GM19372 (cell line): ENCODE results near the gene CD300LB.
"Not testable (repeated sequence)": the region's sequence is repeated elsewhere in the genome, so short reads cannot be mapped to it uniquely, and the experiment has no call there.

Experiments
- ATAC-seq: cut with Tn5 transposase; IDR thresholded peaks from one replicate; pipeline ENCODE4 v1.9.1; 2021; ENCODE audit warnings: mild to moderate bottlenecking, low read depth, moderate library complexity; ENCODE audit not compliant: unreplicated experiment

CD300LB gene

DNA sequence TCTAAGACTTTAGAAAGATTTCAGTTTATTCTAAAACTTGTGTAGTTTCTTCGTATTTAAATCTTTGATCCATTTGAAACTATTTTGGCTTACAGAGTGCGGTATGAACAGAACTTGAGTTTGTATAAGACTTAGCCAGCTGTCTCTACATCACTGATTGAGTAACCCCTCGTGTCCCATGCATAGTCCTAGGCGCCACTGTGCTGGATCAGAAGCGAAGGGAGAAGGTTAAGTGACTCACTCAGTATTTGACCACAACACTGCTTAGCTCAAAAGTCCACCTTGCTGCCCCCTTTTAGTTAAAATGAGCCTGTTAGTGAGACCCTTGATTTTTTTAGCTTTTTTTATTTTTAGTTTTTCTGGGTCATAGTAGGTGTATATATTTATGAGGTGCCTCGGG lies 28.4 kb downstream of the CD300LB start:
- ATAC-seq, result no peak

DNA sequence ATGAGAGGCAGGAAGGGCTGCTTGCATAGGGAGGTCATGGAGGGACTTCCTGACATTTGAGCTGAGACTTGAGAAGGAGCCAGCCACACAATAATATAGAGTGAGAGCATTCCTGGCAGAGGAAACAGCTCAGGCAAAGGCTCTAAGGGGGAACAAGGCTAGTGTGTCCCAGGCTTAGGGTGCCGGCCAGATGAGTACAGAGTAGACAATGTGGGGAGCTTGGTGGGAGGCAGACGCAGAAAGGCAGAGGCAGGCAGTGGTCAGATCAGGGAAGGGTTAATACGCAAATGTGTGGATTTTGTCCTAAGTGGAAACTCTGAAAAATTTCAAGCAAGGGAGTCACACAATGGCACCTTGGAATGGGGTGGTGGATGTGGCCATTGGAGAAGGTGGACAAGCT lies 31.3 kb downstream of the CD300LB start:
- ATAC-seq, result no peak

- ATAC-seq, result no peak
Observed at GRCh38 chr17:74497471-74497870, 33.8 kb downstream of the CD300LB start.

- no peak for ATAC-seq
Observed at GRCh38 chr17:74493331-74493833, 37.9 kb downstream of the CD300LB start.

GRCh38 chr17:74491626-74492025 lies 39.6 kb downstream of the CD300LB start:
- ATAC-seq, result no peak

DNA sequence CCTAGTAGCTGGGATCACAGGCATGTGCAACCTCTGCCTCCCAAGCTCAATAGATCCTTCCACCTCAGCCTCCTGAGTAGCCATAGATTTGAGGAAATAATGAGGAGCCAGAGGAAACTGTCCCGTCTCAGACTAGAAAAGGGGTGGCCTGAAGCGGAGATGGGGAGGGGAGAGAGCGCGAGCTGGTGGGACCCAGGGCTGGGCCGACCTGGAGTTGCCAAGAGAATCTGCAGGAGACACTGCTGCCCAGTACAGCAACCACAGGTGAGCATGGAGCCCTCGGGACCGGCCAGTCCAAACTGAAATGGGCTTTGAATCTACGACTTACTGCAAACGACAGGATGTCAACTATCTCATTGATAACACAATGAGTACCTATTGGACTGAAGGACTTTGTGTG lies 40.6 kb downstream of the CD300LB start:
- no peak for ATAC-seq

- ATAC-seq, result not testable (repeated sequence)
Observed at GRCh38 chr17:74488276-74488675, 43.0 kb downstream of the CD300LB start.

GRCh38 chr17:74485841-74486240 lies 45.4 kb downstream of the CD300LB start:
- no peak for ATAC-seq

DNA sequence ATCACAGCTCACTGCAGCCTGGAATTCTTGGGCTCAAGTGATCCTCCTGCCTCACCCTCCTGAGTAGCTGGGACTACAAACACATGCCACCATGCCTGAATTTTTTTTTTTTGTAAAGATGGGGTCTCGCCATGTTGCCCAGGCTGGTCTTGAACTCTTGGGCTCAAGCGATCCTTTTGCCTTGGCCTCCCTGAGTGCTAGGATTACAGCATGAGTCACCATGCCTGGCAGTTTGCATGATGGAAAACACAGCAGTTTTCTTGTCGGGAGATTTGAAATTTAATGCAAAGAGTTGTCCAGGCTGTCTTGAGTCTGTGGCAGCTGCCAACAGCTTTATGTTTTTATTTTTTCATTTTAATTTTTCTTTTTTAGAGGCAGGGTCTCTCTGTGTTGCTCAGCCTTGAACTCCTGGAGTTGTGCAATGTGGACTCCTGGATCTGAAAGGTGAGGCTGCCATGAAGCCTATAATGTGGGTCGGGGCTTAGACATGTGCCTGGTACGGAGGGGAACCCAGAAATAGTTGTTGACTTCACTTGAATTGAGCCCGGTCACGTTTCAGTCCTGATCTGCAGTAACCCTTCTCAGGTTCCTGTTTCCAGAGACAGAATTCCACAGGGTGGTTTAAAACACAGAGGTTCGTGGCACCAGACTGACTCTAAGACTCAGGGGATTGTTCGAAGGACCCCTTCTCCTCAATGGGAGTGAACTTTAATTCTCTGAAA lies 46.1 kb downstream of the CD300LB start:
- no peak for ATAC-seq

DNA sequence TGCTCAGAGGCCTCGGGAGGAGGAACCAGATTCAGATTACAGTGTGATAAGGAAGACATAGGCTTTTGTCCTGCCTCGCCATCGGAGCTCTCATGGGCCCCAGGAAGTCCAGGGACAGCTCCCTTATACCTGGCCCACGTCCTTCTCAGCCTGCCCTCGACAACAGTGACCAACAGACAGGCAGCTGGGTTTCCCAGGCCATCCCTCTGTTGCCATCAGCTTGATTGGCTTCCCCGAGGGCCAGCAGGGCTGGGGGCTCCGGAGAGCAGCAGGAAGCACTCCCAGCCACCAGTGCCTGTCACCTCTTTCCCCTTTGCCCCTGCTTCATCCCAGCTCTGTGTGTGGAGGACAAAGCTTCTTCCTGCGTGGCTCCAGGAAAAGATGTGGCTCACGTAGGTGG lies 47.2 kb downstream of the CD300LB start:
- no peak for ATAC-seq

DNA sequence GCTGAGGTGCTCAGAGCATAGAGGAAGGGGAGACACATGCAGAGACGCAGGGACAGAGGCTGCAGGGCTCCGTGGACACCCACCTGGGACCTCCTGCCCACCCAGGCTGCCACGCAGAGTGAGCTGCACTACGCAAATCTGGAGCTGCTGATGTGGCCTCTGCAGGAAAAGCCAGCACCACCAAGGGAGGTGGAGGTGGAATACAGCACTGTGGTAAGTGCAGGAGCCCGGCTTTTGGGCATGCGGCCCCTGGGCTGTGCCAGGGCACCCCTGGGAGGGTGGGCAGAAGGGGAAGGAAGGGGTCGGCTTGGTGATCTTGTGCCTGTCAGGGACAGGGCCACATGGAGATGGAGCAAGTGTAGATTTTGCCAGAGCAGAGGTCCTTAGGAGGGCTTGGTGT lies 49.7 kb downstream of the CD300LB start:
- no peak for ATAC-seq

- ATAC-seq, result no peak
Observed at GRCh38 chr17:74480290-74480689, 51.0 kb downstream of the CD300LB start.

GRCh38 chr17:74478420-74479100 lies 52.7 kb downstream of the CD300LB start:
- ATAC-seq, result no peak

- no peak for ATAC-seq
Observed at GRCh38 chr17:74477411-74477810, 53.9 kb downstream of the CD300LB start.

GRCh38 chr17:74475189-74475588 lies 56.1 kb downstream of the CD300LB start:
- no peak for ATAC-seq

DNA sequence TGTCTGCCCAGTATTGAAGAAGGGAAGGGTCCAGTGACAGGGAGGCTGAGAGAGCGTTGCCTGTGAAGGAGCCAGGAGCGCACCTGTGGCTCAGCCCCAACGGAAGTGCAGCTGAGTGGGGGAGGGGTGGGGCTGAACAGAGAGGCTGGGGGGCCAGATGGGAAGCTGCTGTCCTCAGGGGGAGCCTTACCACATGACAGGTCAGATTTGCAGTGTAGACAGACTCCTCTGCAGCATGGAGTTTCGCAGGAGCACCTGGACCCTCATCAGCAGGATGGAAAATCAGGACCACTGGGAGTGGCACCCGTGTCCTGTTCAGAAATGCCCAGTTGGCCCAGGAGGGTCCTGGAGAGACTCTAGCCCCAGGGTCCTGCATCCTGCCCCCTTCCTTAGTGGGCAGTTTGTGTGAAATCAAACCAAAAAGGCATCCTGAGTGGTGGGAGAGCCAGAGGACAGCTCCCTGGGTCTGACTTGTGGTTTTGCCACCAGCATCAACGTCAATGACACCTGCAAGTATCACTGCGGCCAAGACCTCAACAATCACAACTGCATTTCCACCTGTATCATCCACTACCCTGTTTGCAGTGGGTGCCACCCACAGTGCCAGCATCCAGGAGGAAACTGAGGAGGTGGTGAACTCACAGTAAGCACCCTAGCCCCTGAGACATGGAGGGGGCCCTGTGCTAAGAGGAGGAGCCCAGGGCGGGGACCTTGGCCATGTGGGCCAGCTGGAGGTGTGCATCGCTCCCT lies 57.1 kb downstream of the CD300LB start:
- no peak for ATAC-seq

DNA sequence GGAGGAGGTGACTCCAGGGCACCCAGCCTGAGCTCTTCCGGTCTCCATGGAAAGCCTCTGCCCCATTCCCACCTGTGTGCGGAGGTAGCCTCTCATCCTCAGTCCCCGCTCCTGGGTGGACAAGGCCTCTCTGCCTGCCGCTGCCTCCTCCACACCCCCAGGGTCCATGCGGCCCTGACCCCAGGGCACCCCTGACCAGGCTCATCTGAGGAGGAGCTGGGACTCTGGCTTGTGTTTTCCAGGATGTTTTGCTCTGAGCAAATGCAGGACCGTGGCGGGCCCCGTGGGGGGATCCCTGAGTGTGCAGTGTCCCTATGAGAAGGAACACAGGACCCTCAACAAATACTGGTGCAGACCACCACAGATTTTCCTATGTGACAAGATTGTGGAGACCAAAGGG lies 58.0 kb downstream of the CD300LB start:
- ATAC-seq, result no peak

- no peak for ATAC-seq
Observed at GRCh38 chr17:74472890-74473289, 58.4 kb downstream of the CD300LB start.

DNA sequence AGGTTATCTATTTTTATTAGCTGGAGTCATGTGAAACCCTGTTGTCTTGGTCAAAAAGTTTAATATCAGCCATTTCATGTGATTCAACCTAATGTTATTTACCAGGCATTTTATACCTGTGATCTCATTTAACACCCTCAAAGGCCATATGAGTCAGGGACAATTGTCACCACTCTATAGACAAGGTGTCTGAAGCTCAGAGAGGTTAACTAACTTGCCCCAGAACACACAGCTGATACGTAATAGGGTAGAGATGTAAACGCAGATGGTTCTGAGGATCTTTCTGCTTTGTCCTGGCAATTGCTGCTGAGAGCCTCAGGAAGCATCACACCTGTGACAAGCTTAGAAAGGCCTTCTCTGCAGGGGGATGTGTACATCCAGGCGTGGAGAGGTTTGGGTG lies 59.9 kb downstream of the CD300LB start:
- no peak for ATAC-seq
